RPMI7951 (cell line): ENCODE measurements around the gene VWA8. TPM values are rescaled to one million over a fixed set of nuclear protein-coding genes. Genes with fewer than 3 reads are reported as not detected.
A peak's percentile ranks its signal among the peaks of the same experiment; 100 is the strongest.

Source experiments
- DNase-seq: peaks from one replicate; pipeline ENCODE4 v3.0.0-alpha.2; 2012; ENCODE audit warnings: low read depth
- total RNA-seq: library from RNA; depleted of rRNA; stranded (reverse); fragments of >200 nt; shearing (Covaris generic); gene quantifications from 2 replicates; pipeline ENCODE4 v1.2.3, GENCODE V29; 2014

The VWA8 gene
- total RNA-seq, 1 experiment from 2014 or later = 8.5 TPM

DNA sequence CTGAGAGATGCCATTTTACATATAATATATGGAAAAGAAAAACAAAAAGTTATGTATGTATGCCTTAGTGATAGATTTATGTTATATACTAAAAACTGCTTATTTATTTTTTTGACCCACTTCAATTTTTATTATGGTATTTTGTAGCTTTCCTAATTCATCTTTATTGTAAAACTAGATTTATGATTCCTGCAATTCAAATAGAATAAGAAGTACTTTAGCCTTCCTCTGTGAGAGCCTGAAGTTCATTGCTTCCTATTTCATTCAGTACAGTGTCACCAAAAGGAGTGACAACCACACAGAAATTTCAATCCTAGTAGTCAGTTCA lies 345.4 kb downstream of the VWA8 start:
- no peak for DNase-seq

DNA sequence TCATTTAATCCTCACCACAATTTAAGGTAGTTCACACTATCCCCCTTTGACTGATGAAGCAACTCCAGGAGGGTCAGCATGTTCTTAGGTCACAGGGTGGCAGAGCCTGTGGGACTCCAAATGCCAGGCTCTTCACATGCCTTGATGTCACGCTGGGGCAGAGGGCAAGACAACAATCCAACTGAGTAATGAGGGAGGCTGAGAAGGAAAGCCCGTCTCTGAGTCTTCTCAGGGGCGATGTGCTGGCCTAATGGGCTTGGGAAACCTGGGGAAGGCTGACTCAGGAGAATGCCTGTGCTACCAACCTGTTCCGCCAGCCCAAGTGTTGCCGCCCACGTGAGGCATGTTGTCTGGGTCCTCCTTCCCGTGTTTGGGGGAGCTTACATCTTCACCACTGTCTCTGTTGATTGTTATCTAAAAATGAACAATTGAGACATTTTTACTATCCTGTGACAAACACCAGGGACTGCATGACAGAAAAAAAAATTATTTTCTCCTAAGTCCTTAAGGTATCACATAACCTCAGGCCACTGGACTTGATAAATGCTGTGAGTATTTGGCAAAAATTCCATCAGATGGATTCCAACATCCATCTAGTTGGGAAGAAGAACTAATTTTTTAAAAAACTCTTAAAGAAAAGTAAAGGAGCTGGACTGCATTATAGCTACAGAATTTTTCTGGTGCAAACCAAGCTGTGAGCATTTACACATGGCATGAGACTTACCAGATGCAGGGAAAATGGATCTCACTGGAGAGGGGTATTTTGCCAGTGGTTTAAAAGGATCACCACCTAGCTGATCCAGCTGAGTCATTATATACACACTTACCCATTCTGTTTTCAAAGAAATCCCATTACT lies 346.0 kb downstream of the VWA8 start:
- DNase-seq = peak; percentile 32

DNA sequence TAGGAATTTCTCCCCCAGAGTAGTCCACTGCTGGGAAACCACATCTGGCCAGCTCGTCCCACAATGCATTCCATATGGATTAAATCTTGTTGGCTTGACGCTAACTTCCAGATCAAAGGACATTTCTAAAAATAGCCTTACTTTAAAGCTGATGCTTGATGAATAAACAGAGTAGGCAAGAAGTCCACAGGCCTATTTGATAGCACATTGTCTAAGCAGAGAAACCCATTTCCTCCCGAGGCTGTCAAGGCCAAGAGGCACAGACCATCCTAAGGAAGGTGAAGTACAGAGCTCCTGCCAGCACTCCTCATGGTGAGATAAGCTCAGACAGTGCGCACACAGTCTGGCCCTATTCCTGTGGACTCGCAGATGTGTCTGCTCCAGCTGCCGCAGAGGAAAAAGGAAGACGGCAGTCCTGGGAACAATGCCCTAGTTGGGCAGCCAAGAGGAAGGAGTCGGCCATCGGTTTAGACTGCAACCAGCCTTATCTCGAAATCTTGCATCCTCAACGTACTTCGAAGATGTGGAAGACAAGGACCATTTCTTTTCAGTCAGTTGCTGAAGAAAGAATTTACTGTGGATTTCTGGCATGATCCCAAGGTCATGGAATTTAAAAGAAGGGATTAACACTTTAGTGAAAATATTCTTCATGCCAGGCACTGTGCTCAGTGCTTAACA lies 346.8 kb downstream of the VWA8 start:
- DNase-seq = peak; percentile 95

DNA sequence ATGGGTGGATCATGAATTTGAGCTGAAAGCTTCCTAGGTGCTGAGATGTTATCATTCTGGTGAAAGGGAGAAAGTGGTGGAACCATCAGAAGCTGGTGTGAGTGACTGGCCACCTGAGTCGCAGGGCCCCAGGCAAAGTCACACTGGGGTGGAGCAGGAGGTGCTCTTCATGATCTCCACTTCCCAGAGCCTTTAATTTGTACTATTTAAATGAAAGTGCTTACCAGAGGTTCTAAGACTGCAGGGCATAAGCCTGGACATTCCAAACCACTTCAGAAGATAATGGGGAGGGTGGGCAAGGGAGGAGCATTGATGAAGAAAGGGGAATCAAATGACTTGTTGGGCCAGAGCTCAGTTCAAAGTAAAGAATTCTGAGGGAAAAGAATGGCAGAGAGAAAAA lies 347.4 kb downstream of the VWA8 start:
- DNase-seq = peak; percentile 68

DNA sequence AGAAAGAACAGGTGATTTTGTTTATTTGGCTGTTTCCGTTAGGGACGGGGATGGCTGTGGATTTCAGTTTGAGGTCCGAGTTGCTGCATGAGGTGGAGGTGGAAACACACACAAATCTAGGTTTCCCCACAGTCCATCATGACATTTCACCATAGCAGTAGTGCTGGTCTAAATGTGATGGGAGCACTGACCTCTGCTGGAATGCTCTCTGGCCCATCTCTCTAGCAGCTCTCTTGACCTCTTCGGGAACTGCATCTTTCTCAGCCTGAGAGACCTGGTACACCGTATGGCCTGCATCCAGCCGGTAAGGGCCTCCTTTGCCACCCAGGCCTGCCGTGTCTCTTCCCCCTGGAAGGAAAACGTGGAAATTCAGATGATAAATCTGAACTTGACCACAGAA lies 349.5 kb downstream of the VWA8 start:
- DNase-seq = no peak

DNA sequence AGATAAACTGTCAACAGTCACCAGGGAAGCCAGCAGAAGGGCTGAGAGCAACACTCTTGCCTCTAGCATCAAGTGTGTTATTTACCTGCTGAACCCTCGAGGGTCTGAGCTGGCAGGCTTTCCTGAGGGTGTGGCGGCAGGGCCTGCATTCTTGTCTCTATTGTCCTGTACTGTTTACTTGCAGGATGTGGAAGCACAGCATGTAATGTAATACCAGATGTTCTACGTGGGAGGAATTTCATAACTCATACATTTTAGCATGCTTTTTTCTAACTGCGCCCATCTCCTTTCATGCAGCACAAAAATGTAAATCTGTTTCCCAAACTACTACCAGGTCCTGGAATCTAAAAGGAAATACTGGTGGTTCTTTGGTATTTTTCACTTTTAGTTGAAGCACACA lies 350.5 kb downstream of the VWA8 start:
- no peak for DNase-seq

DNA sequence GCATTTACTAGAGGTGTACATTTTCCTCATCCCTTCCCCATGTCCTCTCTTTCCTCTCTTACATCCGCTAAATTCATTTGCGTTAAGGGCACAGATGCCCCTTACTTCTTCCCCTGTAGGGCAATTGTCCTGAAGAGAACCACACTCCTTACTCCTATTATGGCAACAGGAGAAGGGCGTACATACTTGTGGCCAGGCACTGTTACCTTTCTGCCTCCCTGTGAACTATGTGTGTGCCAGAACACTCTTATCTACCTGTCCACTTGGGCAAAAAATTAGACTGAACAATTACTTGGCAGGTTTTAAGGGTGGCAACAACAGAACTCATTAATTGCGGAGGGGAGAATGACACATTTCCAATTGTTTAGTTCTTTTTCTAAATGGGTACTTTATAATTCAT lies 351.1 kb downstream of the VWA8 start:
- no peak for DNase-seq

DNA sequence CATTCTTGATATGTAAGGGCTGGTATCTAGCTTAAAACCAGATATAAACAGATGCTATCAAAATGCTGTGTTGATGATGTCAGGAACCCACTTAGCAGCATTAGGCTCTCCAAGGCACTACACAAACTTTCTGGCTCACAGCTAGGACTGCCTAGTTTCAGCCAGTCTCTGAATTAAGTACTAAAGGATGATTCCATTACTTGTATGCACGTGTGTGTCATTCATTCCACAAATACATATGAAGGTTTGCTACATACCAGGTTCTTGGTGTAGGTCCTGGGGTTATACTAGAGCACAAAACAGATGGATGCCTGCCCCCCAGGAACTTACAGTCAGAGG lies 352.1 kb downstream of the VWA8 start:
- no peak for DNase-seq

DNA sequence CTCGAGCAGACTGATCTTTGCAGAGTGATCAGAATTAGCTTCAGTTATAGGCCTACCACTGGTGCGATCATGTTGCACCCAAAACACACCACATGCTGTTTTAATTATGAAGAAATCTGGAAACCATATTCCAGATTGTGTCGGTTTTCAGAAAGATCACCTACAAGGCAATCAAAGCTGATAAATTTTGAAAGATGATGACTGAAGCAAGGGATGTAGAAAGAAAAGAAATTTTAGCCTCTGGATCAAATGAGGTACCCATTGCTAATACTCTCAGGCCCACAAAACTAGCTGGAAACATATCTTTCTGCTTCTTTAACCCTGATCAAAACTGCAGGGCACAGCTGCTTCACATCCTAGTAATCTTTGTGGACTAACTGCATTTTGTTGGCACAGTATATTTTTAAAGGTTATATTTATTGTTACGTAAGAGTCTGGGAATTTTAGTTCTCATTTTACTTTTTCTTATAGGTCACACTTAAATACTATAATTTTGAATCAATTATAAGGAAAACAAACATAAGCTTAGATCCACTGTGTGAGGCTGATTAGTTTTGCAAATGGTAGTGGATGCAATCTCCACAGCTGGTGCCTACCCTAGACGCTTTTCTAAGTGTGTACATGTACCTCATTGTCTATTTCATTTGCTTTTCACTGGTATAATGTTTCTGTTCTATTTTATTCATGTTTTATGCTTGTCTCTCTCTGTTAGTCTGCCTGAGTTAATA lies 352.6 kb downstream of the VWA8 start:
- no peak for DNase-seq

DNA sequence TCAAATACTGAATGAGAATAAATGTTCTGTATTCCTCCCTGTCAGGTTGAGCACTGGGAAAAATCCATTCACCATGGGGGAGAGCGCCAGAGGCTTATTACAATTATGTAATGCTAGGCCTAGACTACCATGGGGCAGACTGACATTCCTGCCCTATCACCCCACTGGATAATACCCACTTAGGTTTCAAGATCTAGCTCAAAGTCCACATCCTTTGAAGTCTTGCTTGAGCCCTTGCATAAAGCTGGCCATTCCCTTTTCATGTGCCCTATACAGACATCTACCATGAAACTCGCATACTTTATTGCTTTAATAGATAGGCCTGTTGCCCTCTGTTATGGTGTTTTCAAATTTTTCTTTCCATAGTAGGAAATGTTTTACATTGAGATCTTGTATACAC lies 354.3 kb downstream of the VWA8 start:
- no peak for DNase-seq

DNA sequence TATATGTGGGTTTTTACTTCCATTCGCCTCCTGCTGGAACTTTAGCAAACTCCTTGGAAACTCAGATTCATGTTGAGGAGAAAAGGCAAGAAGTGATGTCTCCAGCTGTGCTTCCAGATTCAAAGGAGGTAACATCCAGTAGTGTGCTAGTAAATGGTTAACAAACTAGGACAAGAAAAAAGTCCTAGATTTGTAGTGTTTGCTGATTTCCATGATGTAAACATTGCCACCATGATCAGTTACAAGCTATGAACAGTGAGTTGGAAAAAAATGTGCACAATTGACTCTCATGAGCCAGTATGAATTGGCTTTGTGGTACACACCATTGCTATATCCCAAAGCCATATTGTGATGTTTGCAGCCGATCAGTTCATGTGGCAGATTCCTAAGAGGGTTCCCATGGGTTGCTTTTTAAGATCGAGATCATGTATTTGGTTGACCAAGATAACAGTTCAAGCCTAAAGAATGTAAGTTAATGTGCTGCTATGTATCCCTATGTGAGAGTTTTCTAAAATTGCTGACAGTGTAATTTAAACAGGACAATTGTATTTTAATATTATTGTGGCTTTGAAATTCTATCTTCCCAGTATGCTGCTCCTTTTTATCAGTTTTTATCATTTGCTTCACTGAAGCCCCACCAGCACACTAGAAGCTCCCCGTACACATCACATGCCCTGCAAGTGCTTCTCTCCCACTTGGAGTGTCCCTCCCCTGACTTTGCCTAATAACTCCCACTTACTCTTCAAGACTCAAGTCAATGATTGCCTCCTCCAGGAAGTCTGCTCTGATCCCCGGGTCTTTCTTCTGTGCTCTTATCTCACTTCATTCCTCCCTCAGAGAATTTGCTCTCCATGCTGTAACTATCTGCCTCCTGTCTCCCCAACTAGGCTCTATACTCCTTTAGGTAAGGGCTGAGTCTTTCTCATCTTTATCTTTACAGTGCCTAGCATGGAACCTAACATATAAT lies 355.3 kb downstream of the VWA8 start:
- DNase-seq = no peak

DNA sequence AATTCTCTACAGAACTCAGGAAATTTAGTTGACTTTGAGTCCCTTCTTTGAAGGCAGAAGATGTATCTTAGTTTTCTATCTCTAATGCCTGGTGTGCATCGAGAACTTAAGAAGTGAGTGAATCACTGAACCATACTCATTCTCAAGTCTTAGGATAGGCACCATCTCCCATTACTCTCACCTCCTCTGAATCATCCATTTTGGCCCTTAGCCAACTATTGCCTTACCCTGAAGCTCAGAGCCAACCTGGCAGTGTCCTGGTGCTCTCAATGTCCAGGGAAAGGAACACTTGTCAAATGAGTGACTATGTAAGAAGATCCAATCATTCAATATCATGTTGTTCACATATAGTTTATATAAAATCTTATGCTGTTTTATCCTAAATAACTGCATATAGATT lies 357.0 kb downstream of the VWA8 start:
- peak; percentile 77 for DNase-seq

DNA sequence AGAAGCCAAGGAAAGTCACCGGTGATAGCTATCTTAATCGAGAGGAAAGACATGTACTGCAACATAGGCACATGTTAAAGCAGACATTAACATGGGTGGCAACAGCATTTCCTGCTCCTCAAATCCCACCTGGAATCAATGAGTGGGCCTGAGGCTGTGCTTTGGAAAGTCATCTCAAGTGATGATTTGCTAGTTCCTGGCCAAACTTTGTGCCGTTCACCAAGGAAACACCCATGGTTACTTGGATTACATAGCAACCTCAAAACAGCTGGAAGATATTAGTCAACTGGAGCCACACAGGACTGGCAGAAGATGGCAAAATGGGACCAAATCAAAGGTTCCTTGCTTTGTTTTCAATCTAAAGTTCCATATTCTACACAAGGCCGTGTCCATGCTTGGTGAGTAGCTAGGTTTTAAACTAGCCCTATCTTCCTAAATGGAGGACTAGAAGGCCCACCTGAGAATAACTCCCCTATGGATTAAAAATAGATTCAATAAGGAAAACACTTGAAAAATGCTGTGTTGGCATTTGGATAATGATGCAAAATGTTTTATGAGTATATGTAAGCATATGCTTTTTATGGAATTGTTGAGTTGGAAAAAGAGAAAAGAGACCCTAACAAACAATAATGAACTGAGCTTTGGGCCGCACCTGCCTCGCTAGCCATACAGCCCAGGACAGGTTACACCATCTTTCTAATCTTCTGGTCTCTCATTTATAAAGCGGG lies 359.0 kb downstream of the VWA8 start:
- peak; percentile 81 for DNase-seq

DNA sequence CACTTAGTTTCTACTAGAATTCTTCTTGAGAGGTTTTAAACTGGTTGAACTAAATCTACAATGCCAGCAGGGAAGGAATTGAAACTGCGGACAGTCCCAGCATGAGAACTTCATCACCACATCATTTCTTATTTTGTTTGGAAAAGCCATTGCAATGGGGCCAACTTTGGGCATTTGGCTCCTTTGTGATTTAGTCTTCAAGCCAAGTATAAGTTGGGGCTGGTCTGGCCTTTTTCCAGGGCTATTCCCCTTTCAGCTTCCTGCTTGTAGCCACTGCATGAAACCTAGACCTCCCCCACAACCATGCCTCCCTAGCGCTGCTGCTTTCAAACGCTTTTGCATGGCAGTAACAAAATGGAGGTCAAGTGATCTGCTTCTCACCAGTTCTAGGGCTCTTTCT lies 361.3 kb downstream of the VWA8 start:
- DNase-seq = no peak

DNA sequence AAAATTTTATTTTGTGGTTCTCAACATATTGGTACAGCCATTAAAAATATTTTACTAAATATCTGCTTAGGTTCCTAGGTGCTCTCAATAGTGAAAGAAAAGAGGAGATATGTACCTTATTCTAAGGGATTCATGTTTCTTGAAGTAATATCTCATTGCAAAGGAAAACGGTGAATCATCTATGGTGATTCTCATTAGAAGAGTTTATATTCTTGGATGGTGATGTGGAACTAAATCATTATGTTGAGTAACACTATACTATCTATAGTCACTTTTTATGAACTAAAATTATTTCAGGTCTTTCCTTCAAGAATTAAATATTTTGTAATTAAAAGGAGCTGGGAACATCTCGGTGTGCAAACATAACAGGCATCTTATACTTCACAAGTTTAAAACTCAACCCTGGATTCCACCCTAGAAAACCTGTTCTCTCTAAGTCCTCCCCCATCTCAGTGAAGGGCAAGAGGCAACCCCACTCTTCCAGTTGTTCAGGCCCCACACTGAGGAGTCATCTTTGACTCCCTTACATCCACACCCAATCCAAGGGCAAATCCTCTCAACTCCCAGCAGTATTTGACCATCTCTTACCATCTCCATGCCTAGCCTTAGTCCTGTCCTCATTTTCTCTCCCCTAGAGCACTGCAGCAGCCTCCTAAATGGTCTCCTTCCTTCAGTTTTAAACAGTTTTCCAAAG lies 363.4 kb downstream of the VWA8 start:
- DNase-seq = no peak

DNA sequence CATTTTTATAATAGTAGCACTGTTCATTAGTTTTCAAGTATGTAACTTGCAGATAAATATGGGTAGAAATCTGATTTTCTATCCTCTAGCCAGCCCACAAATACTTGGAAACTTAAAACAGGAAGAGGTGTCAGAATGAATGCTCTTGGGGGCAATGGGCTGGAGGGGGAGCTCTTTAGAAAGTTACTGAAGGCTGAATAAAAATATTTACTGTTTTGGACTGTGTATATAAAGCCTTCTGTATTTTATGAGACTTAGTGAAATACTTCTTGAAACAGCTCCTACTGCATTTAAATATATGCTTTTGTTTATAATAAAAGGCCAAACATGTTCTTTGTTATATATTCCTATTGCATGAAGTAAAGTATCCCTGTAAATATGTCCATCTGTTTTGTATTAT lies 364.7 kb downstream of the VWA8 start:
- no peak for DNase-seq

DNA sequence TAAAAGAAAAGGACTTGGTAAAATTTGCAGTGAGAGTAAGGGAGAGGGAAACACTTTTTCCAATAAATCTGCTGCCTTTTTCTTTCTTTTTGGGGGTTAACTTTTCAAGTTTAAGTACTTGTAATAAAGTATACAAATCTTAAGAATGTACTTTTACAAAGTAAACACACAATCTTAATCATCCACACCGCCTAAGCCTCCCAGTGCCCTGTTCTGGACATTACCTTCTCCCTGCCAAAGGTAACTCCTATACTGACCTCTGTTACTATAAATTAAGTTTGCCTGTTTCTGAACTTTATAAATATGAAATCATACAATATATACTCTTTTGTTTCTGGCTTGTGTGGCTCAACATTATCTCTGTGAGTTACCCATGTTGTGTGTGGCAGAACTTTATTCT lies 365.6 kb downstream of the VWA8 start:
- DNase-seq = no peak

DNA sequence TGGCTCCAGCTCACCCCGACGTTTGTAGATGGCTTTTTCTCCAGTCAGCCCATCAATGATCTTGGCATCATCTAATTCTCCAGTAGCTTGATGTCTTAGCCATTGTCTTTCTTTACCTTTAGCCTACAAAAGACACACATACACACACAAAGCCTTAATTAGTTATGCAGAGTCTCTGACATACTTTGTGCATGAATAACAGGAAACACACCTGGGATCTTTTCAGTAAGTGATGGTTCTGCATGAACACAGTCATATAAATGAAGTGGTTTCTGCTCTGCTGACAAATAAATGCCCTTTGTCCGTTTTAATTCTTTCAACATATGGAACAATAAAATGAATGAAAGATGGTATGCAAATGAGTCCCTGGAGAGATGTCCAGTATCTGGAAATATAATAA lies 370.3 kb downstream of the VWA8 start:
- no peak for DNase-seq

DNA sequence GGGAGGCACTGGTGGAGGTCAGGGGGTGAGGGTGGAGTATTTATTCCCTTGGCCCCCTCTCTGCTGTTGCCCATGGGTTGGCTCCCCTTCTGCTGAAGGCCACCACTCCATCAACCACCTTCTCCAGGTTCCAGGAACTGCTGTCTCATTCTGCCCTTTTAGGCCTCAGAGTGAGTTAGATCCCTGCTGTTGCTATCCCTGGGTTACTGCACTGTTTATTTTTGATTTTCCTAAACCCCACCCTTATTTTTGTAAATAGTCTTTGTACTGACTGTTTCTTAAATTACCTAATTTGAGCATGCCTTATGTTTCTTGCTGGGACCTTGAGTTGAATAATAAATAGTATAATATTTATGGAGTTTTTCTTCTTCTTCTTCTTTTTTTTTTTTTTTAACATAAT lies 370.8 kb downstream of the VWA8 start:
- DNase-seq = no peak

DNA sequence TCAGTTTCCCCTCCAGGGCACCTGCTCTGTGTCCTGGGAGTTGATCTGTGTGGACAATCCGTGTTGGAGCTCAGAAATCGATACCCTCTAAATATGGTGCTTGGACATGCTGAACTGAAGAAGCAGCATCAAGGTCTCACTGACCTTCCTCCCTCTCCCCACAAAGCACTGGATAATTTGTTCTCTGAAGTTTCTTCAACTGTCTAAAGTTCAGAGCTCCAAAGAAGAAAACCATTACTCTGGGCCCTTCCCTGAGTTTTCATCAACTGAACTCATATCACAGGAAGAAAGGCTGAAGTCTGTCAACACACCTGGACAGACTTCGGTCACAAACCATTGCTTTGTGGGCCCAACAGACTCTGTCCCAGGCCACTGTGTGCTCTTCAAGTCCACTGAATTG lies 371.5 kb downstream of the VWA8 start:
- no peak for DNase-seq

DNA sequence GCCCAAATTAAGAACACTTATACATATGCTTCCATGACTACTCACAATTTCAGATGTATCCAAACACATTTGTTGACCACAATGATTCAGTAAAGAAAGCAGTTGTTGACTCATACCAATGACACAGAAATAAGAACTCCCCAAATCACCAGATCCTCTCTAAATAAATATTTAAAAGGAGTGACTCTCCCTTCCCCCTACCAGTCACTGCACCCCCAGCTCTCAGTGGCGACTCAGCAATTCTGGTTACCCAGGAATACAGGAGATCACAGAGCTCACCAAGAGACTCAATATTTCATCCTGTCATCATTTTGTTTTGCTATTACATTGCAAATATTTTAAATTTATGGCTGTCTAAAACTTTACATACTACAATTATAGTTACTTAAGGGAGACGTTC lies 372.0 kb downstream of the VWA8 start:
- peak; percentile 87 for DNase-seq
